ENCODE measurements around the gene GATAD1.
"Not testable (repeated sequence)": the region's sequence is repeated elsewhere in the genome, so short reads cannot be mapped to it uniquely, and the experiment has no call there.

Gene GATAD1

DNA sequence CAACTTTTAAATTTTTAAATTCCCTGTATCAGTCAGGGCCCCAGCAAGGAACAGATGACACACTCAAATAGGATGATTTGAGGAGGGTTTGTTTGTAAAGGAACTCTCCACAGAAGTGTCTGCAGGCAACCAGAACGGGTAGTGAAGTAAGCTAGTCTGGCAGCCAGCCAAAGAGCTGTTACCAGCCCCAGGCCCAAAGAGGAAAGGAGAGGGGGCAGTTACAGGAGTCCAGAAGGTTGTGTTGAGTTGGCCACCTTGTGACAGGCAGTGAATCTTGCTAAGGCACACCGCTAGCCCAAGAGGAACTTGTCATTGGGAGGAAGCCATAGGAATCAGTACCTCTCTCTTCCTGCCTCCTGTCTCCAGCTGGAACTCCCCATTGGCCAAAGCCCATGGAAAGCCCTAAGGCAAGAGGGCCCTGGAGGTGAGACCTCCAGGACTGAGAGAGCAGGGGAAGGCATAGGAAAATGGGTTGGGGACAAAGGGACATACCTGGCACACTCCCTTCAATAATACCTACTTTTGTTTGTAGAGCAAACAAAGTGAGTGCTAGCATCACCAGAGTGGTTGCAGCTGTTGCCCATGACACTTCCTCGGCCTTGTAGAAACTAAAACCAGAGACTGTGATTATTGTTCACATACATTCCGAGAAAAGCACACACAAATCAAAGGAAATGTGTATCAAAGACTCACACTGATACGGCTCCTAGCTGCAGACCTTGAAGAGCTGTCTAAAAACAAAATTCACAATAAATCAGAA is 25.4 kb upstream of the GATAD1 start:
- FAIRE-seq (no peak), DNase-seq (ENCODE audit: insufficient read length) (no peak)
- TF ChIP-seq POLR2A (IDR thresholded peaks at IDR 0.05; ENCODE audit: low read depth, low read length) (no peak), TAF1 (IDR thresholded peaks at IDR 0.05; ENCODE audit: borderline replicate concordance, low read depth, low read length) (no peak), POLR2AphosphoS5 (IDR thresholded peaks at IDR 0.05; ENCODE audit: low read depth, low read length) (no peak)

DNA sequence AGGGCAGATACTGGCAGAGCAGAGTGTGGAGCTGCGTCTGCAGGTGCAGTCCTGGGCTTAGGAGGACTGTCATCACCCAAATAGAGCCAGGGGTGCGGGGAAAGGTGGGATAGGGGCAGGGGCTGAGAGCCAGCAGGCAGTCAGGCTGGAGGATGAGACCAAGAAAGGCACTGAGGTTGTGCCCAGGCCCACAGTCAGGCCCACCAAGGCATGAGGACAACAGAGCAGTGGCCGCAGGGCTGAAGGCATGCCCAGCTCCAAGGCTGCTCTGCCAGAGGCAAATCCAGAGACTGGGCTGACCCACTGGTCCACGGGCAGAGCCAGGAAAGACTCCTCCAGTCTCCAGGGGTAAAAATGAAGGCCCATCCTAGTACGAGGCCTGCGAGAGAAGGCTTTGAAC is 24.4 kb upstream of the GATAD1 start:
- no peak for FAIRE-seq
- DNase-seq (ENCODE audit: insufficient read length), result no peak
- TF ChIP-seq POLR2AphosphoS5 (IDR thresholded peaks at IDR 0.05; ENCODE audit: low read depth, low read length), result no peak

DNA sequence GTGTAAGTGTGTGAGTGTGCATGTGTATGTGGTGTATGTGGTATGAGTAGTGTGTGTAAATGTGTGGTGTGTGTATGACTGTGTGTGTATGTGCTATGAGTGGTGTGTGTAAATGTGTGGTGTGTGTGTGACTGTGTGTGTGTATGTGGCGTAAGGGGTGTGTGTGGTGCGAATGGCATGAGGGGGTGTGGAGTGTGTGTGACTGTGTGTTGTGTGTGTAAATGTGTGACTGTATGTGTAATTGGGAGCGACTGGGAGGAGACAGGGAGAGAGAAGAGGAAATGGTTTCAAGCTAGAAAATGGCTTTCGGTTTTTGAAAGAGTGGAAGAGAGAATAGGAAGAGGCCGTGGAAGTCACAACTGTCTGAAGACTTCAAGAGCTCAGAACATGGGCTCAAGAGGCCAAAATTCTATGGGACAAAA is 23.6 kb upstream of the GATAD1 start:
- FAIRE-seq (peak; percentile 46), DNase-seq (ENCODE audit: insufficient read length) (no peak)
- no peak for TF ChIP-seq POLR2A (IDR thresholded peaks at IDR 0.05; ENCODE audit: low read depth, low read length)
- no peak for TF ChIP-seq TAF1 (IDR thresholded peaks at IDR 0.05; ENCODE audit: borderline replicate concordance, low read depth, low read length)
- TF ChIP-seq POLR2AphosphoS5 (IDR thresholded peaks at IDR 0.05; ENCODE audit: low read depth, low read length), result peak; percentile 28; the same call in 1 of the 2 replicates

DNA sequence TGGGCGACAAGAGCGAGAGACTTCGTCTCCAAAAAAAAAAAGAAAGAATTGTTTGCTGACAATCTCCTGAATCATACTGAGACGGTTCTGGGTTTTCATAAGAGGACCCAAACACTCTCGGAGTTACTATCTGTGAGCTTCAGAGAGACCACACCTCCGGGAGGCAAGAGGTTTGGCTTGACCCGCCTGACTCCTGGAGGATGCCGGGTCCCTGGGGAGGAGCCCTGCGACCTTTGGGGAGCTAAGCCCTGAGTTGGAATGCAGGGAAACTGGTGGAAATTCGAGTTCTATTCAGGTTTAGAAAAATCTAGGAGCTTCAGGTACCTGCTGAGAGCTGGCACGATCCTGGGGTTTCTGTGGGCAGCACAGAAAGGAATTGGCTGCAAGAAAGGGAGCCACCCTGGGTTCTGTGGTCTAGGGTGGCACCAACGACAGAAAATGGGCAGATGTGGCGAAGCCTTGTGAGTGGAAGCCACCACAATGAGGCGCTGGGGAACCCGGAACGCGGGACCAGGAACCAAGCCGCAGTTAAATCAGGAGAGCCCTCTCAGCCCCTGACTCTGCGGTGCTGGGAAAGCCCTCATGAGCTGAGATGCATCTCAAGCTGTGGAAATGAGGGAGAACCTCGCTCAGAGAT is 21.9 kb upstream of the GATAD1 start:
- TF ChIP-seq TAF1 (IDR thresholded peaks at IDR 0.05; ENCODE audit: borderline replicate concordance, low read depth, low read length) (no peak), POLR2A (IDR thresholded peaks at IDR 0.05; ENCODE audit: low read depth, low read length) (no peak), POLR2AphosphoS5 (IDR thresholded peaks at IDR 0.05; ENCODE audit: low read depth, low read length) (no peak)
- FAIRE-seq, result no peak
- no peak for DNase-seq (ENCODE audit: insufficient read length)

DNA sequence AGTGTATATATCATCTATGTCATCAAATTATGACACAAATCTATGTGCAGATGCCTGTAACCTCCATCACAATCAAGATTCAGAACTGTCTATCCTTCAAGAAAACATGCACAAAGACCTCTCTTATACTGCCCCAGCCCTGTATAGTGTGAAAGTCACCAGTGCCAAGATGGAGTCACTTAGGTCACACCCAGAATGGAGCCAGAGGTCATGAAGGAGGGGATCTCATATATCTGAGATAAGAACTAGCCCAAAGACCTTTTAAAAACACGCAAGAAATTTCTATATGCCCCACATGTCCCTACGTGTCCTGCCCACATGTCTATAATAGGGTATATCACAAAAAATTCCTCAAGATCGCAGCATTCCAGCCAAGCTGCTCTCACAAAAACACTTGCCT is 20.1 kb upstream of the GATAD1 start:
- FAIRE-seq (no peak), DNase-seq (ENCODE audit: insufficient read length) (no peak)
- TF ChIP-seq TAF1 (IDR thresholded peaks at IDR 0.05; ENCODE audit: borderline replicate concordance, low read depth, low read length) (no peak), POLR2A (IDR thresholded peaks at IDR 0.05; ENCODE audit: low read depth, low read length) (no peak), POLR2AphosphoS5 (IDR thresholded peaks at IDR 0.05; ENCODE audit: low read depth, low read length) (no peak)

DNA sequence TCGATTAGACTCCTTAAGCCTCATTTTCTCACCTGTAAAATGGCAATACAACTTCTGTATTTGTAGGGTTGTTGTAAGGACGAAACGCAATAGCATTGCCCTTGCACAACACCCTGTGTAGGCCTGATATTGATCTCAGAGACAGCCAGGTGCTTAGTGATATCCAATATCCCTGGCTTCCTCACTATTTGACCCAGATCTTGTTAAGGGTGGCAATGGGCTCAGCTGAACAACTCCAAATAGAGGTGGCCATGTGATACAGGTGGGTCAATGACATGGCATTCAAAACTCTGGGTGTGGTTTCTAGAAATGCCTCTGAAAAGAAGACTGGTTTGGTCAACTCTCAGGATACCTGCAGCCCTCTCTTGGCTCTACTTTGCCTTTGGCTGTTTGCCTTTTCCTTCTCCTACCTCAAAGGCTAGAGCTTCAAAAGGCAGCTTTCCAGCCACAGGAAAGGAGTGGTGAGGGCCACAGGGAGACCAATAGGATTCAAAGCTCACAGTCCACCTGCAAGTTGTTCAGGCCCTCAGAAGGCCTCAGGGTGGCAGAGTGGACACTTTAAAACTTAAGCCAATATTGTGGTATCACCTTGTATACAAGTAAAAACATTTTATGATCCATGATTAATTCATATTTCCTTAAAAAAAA is 14.9 kb upstream of the GATAD1 start:
- TF ChIP-seq POLR2A (IDR thresholded peaks at IDR 0.05; ENCODE audit: low read depth, low read length) (no peak), TAF1 (IDR thresholded peaks at IDR 0.05; ENCODE audit: borderline replicate concordance, low read depth, low read length) (no peak), POLR2AphosphoS5 (IDR thresholded peaks at IDR 0.05; ENCODE audit: low read depth, low read length) (no peak)
- DNase-seq (ENCODE audit: insufficient read length) (no peak), FAIRE-seq (no peak)

DNA sequence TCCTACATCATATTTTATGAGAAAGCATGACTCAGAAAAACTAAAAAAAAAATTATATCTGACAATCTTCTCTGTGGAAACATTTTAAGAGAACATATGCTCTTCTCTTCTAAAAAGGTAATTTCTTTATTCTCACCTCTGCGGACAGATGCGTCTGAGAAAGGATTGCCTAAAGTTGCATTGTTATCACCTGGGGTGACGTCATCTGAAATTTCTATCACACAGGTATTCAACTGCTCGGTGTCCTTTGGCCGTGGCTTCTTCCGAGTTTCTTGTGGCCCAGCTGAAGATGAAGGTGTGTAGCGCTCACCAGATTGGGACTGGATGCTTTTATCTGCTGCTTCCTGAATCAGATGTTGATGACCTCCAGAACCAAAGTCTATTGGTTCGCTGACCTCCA is 14.3 kb upstream of the GATAD1 start:
- no peak for FAIRE-seq
- TF ChIP-seq POLR2A (IDR thresholded peaks at IDR 0.05; ENCODE audit: low read depth, low read length), result no peak
- TF ChIP-seq POLR2AphosphoS5 (IDR thresholded peaks at IDR 0.05; ENCODE audit: low read depth, low read length), result no peak
- TF ChIP-seq TAF1 (IDR thresholded peaks at IDR 0.05; ENCODE audit: borderline replicate concordance, low read depth, low read length), result no peak
- DNase-seq (ENCODE audit: insufficient read length), result no peak

DNA sequence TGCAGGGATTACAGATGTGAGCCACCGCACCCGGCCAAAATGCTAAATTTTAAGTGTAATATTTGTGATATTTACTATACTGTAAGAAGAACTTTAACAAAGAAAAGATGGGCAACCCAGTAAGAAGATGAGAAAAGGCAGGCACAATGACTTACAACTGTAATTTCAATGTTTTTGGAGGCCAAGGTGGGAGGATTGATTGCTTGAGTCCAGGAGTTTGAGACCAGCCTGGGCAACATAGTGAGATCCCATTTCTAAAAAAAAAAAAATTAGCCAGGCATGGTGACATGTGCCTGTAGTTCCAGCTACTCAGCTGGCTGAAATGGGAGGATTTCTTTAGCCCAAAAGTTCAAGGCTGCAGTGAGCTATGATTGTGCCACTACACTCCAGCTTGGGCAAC is 11.7 kb upstream of the GATAD1 start:
- no peak for DNase-seq (ENCODE audit: insufficient read length)
- no peak for FAIRE-seq
- TF ChIP-seq POLR2AphosphoS5 (IDR thresholded peaks at IDR 0.05; ENCODE audit: low read depth, low read length), result no peak
- no peak for TF ChIP-seq TAF1 (IDR thresholded peaks at IDR 0.05; ENCODE audit: borderline replicate concordance, low read depth, low read length)
- TF ChIP-seq POLR2A (IDR thresholded peaks at IDR 0.05; ENCODE audit: low read depth, low read length), result no peak

DNA sequence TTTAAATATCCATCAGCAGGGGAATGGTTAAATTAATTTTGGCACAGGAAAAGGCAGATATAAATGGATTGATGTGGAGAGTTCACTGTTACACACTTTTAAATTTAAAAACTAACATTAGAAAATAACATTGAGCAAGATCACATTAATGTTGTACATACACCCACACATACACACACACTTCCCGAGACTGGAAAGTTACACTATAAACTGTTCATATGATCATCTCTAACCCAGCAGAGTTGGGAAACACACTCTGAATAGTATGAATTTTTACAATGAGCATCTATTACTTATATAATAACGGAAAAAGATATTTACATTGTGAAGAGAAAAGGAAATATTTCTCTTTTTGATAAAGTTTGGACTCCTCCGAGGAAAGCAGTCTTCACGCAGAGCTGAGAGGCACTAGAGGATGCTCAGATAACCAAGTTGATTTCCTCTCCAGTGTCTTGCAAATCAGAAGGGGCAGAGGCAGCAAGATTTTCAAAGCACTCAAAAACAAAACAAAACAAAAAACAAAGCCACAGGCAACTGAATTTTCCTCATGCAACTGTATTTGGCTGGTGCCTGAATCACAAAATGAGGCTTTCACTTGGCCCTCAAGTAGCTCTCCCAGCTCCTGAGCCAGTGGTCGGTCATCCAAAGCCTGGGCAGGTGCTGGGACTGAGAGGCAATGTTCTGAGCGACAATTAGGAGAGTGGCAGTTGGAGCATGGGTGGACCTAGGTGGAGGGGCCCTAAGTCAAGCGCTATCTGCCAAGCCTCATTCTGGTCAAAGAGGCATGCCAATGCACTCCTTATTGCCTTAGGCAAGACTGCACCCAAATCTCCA is 10.5 kb upstream of the GATAD1 start:
- FAIRE-seq (no peak), DNase-seq (ENCODE audit: insufficient read length) (no peak)
- no peak for TF ChIP-seq TAF1 (IDR thresholded peaks at IDR 0.05; ENCODE audit: borderline replicate concordance, low read depth, low read length)
- no peak for TF ChIP-seq POLR2AphosphoS5 (IDR thresholded peaks at IDR 0.05; ENCODE audit: low read depth, low read length)
- no peak for TF ChIP-seq POLR2A (IDR thresholded peaks at IDR 0.05; ENCODE audit: low read depth, low read length)

DNA sequence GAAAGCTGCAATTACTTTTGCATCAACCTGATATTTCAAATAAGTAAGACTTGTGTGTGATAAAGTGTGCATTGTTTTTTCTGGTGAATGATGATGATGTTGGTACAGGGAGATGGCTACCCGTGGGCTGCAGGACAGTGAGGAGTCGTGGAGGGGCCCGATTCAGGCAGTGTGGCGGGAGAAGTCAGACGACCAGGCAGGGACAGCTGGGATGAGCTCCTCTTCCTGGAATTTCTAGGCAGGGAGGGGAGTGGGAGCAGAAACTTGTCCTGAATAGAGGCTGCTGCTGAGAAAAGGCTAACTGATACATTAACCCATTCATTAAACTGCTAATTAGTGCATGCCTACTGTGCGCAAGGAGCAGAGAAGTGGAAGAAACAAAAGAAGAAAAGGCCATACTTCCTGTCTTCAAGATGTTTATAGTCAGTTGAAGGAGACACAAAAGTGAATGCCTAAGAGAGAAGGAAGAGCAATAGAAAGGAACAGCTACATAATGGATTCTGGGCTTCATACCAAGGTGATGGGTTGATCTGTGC is 9.3 kb upstream of the GATAD1 start:
- no peak for TF ChIP-seq TAF1 (IDR thresholded peaks at IDR 0.05; ENCODE audit: borderline replicate concordance, low read depth, low read length)
- TF ChIP-seq POLR2A (IDR thresholded peaks at IDR 0.05; ENCODE audit: low read depth, low read length), result no peak
- TF ChIP-seq POLR2AphosphoS5 (IDR thresholded peaks at IDR 0.05; ENCODE audit: low read depth, low read length), result no peak
- no peak for DNase-seq (ENCODE audit: insufficient read length)
- no peak for FAIRE-seq

DNA sequence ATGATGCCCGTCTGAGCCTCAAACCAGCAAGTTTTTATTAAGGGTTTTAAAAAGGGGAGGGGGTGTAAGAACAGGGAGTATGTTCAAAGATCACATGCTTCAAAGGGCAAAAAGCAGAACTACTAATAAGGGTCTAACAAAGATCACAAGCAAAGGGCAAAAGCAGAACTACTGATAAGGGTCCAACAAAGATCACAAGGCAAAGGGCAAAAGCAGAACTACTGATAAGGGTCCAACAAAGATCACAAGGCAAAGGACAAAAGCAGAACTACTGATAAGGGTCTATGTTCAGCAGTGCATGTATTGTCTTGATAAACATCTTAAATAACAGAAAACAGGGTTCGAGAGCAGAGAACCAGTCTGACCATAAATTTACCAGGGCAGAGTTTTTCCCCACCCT is 4.6 kb upstream of the GATAD1 start:
- not testable (repeated sequence) for DNase-seq (ENCODE audit: insufficient read length); FAIRE-seq
